Natural killer cell (primary cell): ENCODE data around the gene TEX48. TPM values are rescaled to one million over a fixed set of nuclear protein-coding genes. Genes with fewer than 3 reads are reported as not detected.

Experiments
- ATAC-seq, 3 donors: fragments of 150-1000 bp in 2 of 3; fragments of 200-7000 bp in 1 of 3; cut with Tn5 transposase; 1 replicate in 1 of 3; 2 replicates in 2 of 3; pipeline ENCODE4 v1.10.0; 2021; ENCODE audit warnings: mild to moderate bottlenecking in 2 of 3, moderate library complexity in 2 of 3
- DNase-seq, 2 donors: peaks; one replicate each; pipeline versions ENCODE4 v3.0.0 to v3.0.0-alpha.2; 2013 to 2021; ENCODE audit warnings: mixed read lengths in 1 of 2
- H3K27ac ChIP-seq: one replicate; pipeline ENCODE4 v1.5.1; 2013; ENCODE audit warnings: mild to moderate bottlenecking, low read length
- H3K27me3 ChIP-seq: one replicate; pipeline ENCODE4 v1.6.1; 2013; ENCODE audit warnings: low read length; ENCODE audit not compliant: control insufficient read depth, insufficient read depth
- H3K36me3 ChIP-seq: one replicate; pipeline ENCODE4 v1.6.1; 2013; ENCODE audit warnings: low read length; ENCODE audit not compliant: control insufficient read depth, insufficient read depth
- H3K4me1 ChIP-seq: one replicate; pipeline ENCODE4 v1.6.1; 2013; ENCODE audit warnings: low read length; ENCODE audit not compliant: control insufficient read depth, insufficient read depth
- H3K4me3 ChIP-seq: one replicate; pipeline ENCODE4 v1.5.1; 2013; ENCODE audit warnings: low read length
- H3K9me3 ChIP-seq: one replicate; pipeline ENCODE4 v1.6.1; 2013; ENCODE audit warnings: low read length; ENCODE audit not compliant: control insufficient read depth, insufficient read depth
- H3K27ac Mint-ChIP-seq, 2 donors: one replicate each; pipeline ENCODE4 v1.8.0; 2022; ENCODE audit warnings: mild to moderate bottlenecking in 2 of 2, mixed read lengths in 2 of 2, moderate library complexity in 1 of 2
- H3K27me3 Mint-ChIP-seq, 2 donors: one replicate each; pipeline ENCODE4 v1.8.0; 2022; ENCODE audit warnings: low read depth in 2 of 2, mixed read lengths in 2 of 2
- H3K36me3 Mint-ChIP-seq: one replicate; pipeline ENCODE4 v1.8.0; 2022; ENCODE audit warnings: mixed read lengths
- H3K4me1 Mint-ChIP-seq, 2 donors: one replicate each; pipeline ENCODE4 v1.8.0; 2022; ENCODE audit warnings: mixed read lengths in 2 of 2
- H3K4me3 Mint-ChIP-seq: one replicate; pipeline ENCODE4 v1.8.0; 2022; ENCODE audit warnings: mild to moderate bottlenecking, moderate library complexity, mixed read lengths
- H3K9me3 Mint-ChIP-seq, 2 donors: one replicate each; pipeline ENCODE4 v1.8.0; 2022; ENCODE audit warnings: mixed read lengths in 2 of 2
- CTCF ChIP-seq: fragments of 200-600 bp; IDR thresholded peaks from one replicate; pipeline ENCODE4 v1.8.0; 2022; ENCODE audit warnings: antibody characterized with exemption
- WGBS: methylation state at CpG from one replicate; pipeline ENCODE4 v1.1.7; 2013; ENCODE audit warnings: missing lambda C conversion rate; ENCODE audit not compliant: insufficient coverage; 5-methylcytosine and 5-hydroxymethylcytosine counted together
- intact Hi-C: fragments of 100-400 bp; cut with micrococcal nuclease; formaldehyde crosslinking; loops from one replicate; pipeline ENCODE4 v1.14.2; 2022
- total RNA-seq, 4 donors: library from RNA; stranded (reverse); fragments of 120-200 nt in 1 of 4; gene quantifications; one replicate each; pipeline versions ENCODE4 v1.2.3 to v1.2.4, GENCODE V29; 2013 to 2022

TEX48 gene
- total RNA-seq, 3 donors from 2014 or later (not counting 1 experiment from before 2014, with no cell fraction given) = not detected

GRCh38 chr9:114680259-114681001 is 1.6 kb downstream of the TEX48 start:
- Mint-ChIP-seq H3K9me3 (no peaks in the 10 kb centered on the region), H3K4me3 (no peak overlapping the region), H3K4me1 (peaks cover 0 to 5% of the 10 kb centered on the region in 2 donors), H3K27me3 (peaks cover 14 to 37% of the 10 kb centered on the region in 2 donors), H3K36me3 (no peaks in the 10 kb centered on the region), H3K27ac (no peak overlapping the region)
- Histone ChIP-seq H3K9me3 (no peaks in the 10 kb centered on the region), H3K27ac (no peak overlapping the region), H3K36me3 (no peaks in the 10 kb centered on the region), H3K27me3 (no peaks in the 10 kb centered on the region), H3K4me3 (no peak overlapping the region), H3K4me1 (peaks cover 6% of the 10 kb centered on the region)
- no peak for TF ChIP-seq CTCF
- no peak for DNase-seq
- no peak for ATAC-seq
- intact Hi-C loops = loop anchor here (1.0 kb wide), 1 partner anchor 334 kb away; no protein-coding TSS in a partner anchor
- WGBS = 76% methylated on average over 8 of the region's 8 CpGs

- no peak for ATAC-seq
Measured at GRCh38 chr9:114678795-114679194, 3.2 kb downstream of the TEX48 start.

GRCh38 chr9:114678130-114678529 is 3.9 kb downstream of the TEX48 start:
- Mint-ChIP-seq H3K4me3 (no peak overlapping the region), H3K27me3 (peaks cover 25 to 44% of the 10 kb centered on the region in 2 donors), H3K36me3 (no peaks in the 10 kb centered on the region), H3K4me1 (peaks cover 0 to 5% of the 10 kb centered on the region in 2 donors), H3K27ac (no peak overlapping the region), H3K9me3 (no peaks in the 10 kb centered on the region)
- no peaks in the 10 kb centered on the region for H3K27me3 ChIP-seq
- H3K27ac ChIP-seq = no peak overlapping the region
- no peak for ATAC-seq
- TF ChIP-seq CTCF = no peak
- H3K9me3 ChIP-seq = no peaks in the 10 kb centered on the region
- DNase-seq = no peak
- no peaks in the 10 kb centered on the region for H3K36me3 ChIP-seq
- H3K4me3 ChIP-seq = no peak overlapping the region
- H3K4me1 ChIP-seq = peaks cover 6% of the 10 kb centered on the region
- WGBS = 90% methylated on average over 2 of the region's 3 CpGs
- intact Hi-C loops = no loop called here

More at GRCh38 chr9:114678795-114679194, 3.2 kb downstream of the TEX48 start:
- H3K27me3 Mint-ChIP-seq = peaks cover 22 to 38% of the 10 kb centered on the region in 2 donors
- H3K27me3 ChIP-seq = no peaks in the 10 kb centered on the region
- H3K27ac ChIP-seq = no peak overlapping the region
- H3K4me3 ChIP-seq = no peak overlapping the region
- intact Hi-C loops = no loop called here
- no peak for TF ChIP-seq CTCF
- peaks cover 0 to 5% of the 10 kb centered on the region in 2 donors for H3K4me1 Mint-ChIP-seq
- no peaks in the 10 kb centered on the region for H3K36me3 ChIP-seq
- H3K9me3 ChIP-seq = no peaks in the 10 kb centered on the region
- no peak for DNase-seq
- H3K27ac Mint-ChIP-seq = no peak overlapping the region
- H3K4me1 ChIP-seq = peaks cover 6% of the 10 kb centered on the region
- H3K4me3 Mint-ChIP-seq = no peak overlapping the region
- no peaks in the 10 kb centered on the region for H3K9me3 Mint-ChIP-seq
- H3K36me3 Mint-ChIP-seq = no peaks in the 10 kb centered on the region

DNA sequence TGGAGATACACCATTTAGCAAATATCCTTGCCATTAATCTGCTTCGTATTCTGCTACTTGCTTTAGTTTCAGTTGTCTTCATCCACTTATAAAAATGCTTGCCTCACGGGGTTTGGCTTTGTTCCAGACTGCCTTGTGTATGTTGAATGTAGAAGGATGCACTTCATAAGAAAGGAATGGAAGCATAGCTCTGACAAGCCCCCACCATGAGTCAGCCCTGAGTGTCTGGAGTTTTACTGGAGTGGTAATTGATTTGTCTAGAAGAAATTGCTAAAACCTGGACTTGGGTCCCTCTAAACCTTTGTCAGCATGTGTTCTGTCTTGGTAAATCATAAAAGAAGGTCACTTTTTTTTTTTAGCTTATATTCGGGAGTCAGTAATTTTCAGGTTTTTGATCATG is 4.6 kb downstream of the TEX48 start:
- no peak for DNase-seq
- no peak overlapping the region for H3K27ac ChIP-seq
- no peak overlapping the region for H3K27ac Mint-ChIP-seq
- peaks cover 6% of the 10 kb centered on the region for H3K4me1 ChIP-seq
- H3K4me3 ChIP-seq = no peak overlapping the region
- H3K4me3 Mint-ChIP-seq = no peak overlapping the region
- no peak for TF ChIP-seq CTCF
- intact Hi-C loops = no loop called here
- H3K27me3 Mint-ChIP-seq = peaks cover 29 to 51% of the 10 kb centered on the region in 2 donors
- no peaks in the 10 kb centered on the region for H3K27me3 ChIP-seq
- peaks cover 0 to 5% of the 10 kb centered on the region in 2 donors for H3K4me1 Mint-ChIP-seq
- no peaks in the 10 kb centered on the region for H3K36me3 Mint-ChIP-seq
- no peaks in the 10 kb centered on the region for H3K9me3 Mint-ChIP-seq
- 44% methylated on average over 2 of the region's 3 CpGs for WGBS
- no peaks in the 10 kb centered on the region for H3K9me3 ChIP-seq
- ATAC-seq = no peak
- no peaks in the 10 kb centered on the region for H3K36me3 ChIP-seq
